ENCODE data around the gene HIGD1C.
"Not testable (repeated sequence)": the region's sequence is repeated elsewhere in the genome, so short reads cannot be mapped to it uniquely, and the experiment has no call there.

The HIGD1C gene

DNA sequence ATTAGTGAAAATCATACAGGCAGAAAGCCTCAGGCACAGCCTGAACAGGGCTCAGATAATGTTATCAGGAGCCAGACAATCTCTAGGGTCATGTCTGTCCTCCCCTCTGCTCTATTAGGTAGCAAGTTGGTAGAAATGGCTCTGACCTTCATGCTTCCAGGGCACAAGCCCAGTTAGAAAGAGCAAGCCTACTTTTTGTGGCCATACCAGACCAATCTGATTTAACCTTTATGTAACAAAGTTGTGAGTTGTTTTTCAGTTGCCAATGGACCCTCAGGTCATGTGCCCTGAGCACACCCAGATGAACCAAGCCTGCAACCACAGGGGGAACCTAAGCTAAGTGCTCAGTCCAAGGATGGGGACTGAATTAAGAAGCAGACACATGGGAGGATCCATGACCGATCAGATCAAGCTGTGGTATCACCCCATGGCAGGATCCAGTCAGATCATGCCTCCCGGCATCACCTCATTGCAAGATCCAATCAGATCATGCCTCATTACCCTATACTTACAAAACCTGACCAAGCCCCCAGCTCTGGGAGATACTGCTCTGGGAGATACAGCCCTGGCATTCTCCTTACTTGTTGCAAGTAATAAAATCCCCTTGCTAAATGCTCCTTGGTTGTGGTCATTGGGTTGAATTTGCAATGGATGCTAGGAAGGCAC lies 18.8 kb upstream of the HIGD1C start:
- no peak for DNase-seq (ENCODE audit: low read depth in 2 of 2)

DNA sequence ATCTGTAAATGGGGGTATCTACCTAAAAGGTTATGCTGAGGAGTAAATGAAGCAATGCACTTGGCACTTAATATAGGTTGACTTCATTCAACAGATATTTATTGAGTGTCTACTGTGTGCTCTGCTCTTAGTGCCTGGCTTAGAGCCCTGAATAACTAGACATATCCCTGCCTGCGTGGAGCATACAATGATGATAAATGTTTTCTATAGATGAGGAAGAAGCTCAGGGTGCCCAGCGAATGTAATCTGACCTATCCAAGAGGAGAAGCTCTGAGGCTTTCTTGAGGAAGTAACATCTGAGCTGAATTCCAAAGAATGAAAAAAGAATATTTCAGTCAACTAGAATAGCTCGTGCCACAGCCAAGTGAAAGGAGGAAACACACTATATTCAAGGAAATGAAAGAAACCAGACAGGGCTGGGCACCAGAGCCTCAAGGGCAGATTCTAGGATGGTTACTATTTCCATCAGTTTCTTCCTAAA lies 17.9 kb upstream of the HIGD1C start:
- DNase-seq (ENCODE audit: low read depth in 2 of 2): no peak

DNA sequence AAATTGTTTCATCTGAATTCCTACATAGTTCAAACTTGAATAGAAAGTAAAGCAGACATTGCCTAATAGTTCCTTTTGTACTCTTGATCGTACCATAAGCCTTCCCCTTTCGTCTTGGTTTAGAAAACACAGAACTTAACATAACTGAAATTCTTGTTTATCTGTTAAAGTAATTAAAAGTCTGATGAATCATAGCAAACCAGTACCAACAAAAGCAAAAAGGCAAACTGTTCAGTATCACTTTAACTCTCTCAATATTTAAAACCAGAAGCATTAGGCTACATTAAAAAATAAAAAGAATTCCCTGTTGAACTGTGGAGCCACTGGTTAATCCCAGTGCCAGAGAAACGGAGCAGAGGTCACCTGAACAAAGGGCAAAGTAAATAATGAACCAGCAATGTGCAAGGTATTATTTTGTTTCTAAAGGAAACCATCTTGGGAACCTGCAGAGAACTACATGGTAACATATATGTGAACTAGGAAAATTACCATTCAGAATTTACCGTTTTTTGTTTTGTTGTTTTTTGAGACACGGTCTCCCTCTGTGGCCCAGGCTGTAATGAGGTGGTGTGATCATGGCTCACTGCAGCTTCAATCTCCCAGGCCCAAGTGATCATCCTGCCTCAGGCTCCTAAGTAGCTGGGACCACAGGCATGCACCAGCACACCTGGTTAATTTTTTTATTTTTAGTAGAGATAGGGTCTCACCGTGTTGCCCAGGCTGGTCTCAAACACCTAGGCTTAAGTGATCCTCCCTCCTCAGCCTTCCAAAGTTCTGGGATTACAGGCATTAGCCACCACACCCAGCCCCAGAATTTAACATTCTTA lies 17.1 kb upstream of the HIGD1C start:
- no peak for DNase-seq (ENCODE audit: low read depth in 2 of 2)

DNA sequence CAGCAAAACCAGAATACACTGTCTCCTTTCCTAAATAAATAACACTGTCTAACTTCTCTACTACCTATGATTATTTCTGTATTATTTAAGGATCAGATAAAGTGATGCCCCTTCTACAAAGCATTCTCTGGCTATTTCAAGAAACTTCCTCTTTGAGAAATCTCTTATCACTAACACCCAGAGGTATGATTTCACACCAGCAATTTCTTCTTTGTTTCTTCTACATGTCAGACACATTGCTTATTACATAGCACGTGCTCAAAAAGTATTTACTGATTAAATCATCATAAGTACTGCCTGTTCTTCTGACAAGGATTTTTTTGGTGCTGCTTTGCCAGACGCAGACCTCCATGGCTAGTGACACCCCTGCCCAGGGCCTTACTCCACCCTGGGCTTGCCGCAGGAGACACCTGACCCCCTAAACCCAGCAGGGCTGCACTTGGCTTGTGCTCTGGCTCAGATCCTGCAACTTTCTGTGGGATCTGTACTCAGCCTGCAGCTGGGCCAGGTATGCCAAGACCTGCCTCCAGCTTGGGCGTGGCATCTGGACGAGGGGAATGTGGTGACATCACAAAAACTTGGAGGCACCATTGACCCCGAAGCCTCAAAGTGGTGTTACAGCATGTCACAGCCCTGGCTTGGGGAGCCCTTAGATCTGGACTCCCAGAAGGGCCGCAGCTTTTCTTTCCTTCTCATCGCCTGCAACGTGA lies 15.4 kb upstream of the HIGD1C start:
- DNase-seq (ENCODE audit: low read depth in 2 of 2): no peak

DNA sequence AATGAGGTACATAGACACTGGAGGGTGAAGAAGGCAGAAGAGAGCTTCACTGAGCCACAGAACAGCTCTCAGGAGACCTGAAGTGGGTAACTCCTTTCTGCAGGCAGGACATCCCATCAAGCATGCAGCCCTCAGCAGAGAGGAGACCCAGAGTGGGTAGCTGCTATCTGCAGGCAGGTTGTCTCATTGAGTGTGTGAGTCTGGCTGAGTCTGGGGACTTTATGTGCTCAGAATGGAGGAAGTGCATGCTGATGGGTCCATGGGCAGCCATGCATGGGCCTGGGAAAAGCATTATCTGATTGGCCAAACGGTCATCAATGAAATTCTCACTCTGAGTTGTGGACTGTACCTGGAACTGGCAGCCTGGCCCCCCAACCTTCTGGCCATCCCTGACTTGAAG lies 14.7 kb upstream of the HIGD1C start:
- no peak for DNase-seq (ENCODE audit: low read depth in 2 of 2)

DNA sequence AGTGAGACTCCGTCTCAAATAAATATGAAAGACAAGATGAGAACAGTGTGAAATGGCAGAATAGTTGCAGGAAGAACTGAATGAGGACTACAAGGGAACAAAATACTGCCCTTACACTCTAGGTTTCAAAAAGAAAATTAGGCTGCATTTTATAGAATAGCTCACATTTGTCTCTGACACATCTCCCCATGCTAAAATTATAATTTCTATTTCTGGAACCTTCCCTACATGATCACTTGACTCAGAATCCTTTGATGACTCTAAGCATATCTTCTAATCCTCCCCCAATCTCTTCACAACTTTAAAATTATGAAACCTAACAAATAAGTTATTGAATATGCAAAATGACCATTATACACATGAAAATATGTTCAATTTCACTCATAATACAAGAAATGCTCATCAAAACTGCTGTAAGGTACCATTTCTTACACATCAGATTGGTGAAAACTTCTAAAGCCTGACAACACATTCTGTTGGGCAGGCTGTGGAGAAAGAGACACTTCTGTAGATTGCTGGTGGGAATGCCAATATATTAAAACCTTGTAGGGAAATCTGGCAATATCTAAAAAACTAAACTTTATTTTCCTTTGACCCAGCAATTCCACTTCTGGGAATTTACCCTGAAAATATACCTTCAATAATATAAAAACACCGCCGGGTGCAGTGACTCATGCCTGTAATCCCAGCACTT lies 4.3 kb upstream of the HIGD1C start:
- no peak for DNase-seq (ENCODE audit: low read depth in 2 of 2)

DNA sequence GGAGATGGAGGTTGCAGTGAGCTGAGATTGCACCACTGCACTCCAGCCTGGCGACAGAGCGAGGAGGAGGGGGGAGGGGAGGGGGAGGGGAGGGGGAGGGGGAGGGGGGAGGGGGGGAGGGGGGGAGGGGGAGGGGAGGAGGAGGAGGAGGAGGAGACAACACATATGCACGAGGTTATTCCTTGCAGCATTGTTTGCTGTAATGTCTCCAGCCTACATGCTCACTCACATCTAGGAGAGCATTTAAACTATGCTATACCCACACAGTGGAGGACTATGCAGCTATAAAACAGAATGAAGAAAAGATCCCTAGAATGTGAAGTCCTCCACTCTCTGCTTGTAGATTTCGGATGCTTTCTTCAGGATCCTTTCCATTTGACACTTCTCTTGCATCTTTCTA lies 3.5 kb upstream of the HIGD1C start:
- DNase-seq (ENCODE audit: low read depth in 2 of 2): no peak

DNA sequence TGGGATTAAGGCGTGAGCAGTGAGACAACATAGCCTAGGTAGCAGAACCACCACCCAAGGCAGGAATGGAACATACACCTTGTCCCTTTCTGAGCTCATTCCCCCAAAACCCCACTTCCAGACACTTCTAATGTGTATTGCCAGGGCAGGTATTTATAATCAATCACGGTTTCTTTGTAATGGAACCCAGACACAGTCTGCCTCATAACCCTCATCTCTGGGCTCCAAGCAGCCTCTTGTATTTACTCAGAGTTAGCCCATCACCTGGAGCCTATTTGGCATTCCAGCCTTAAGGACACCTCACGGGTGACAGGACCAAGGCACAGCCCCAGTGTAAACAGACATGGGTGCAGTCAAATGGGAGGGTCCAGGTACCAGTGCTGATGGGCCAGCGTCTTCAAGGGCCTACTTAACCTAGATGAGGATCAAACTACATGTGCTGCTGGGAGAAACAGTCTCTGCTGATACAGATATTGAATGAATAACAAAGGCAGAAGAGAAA lies 2.5 kb upstream of the HIGD1C start:
- DNase-seq (ENCODE audit: low read depth in 2 of 2): no peak

DNA sequence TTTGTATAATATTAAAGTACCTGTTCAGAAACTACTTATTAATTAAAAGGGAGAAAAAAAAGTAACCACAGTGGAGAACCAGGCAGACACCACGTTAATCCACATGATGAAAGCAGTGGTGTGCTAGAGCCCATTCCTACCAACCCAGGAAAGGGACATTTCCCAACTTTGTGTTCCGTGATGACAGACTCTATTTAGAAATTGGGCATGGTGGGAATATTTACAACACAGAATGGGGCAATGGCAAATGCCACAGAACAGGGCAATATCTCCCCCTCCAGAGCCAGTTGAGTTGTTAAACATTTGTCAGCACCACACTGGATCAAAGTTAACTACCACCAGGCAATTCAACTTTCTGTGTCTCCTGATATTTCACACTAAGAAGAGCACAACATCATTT lies 1.2 kb upstream of the HIGD1C start:
- no peak for DNase-seq (ENCODE audit: low read depth in 2 of 2)

DNA sequence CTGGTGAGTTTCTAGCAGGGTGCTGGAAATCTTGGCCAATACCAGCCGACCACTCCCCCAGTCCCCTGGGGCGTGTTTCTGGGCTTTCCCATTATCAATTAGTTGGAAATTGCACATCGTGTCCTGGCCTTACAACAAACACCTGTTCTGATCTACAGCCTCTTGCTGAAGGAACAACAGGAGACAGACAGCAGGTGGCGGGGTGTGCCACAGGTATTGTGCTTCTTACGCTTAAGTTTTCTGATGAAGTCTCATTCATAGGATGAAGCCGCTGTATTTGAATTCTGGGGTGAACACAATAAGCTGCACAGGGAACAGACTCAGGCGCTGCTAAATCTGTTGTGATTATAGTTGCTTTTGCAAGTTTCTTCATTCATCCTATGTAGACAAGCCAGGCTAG lies 703 bp downstream of the HIGD1C start:
- DNase-seq (ENCODE audit: low read depth in 2 of 2): no peak

DNA sequence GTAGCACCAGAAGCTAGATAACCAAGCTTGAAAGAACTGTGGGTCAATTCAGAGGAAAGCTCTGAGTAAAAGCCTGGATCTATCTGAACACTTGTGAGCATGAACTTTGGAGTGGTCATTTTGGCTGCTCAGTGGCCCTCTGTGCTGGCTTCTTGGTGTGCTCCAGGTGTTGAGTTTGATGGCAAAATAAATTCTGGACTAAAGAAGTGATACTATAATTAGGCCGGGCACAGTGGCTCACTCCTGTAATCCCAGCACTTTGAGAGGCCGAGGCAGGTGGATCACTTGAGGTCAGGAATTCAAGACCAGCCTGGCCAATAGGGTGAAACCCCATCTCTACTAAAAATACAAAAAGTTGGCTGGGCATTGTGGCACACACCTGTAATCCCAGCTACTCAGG lies 2.4 kb downstream of the HIGD1C start:
- DNase-seq (ENCODE audit: low read depth in 2 of 2): not testable (repeated sequence)

DNA sequence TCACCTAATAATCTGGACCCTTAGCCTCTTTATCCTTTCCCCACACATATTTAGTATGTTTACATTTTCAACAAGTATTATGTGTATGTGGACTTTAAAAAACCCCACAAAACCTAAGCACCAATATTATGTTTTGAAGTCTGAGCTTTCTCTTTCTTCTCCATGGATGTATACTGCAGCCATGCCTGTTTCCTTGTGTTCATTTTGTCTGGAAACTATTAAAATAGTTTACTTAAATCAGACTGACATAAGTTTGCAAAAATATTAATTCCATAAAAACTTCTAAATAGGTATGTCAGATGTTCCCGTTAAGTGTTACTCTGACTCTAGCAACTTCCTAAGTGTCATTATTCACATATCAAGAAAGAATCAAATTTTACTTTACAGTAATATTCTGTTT lies 2.9 kb downstream of the HIGD1C start:
- DNase-seq (ENCODE audit: low read depth in 2 of 2): no peak

DNA sequence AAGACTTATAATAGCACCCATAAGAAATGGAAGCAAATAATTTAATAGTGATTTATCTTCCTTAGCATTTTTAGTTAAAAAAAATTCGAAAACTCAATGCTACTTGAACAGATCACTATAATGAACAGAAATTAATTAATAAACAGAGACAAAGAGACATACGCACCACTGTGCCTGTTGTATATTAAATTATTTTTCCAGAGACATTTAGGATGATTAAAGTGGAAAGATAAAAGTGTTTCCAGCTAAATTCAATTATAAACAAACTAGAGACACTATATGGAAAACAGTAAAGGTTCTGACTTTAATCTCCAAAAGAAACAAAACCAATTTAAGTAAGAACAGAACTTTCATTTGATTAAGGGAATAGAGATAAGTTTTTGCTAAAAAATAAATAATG lies 3.4 kb downstream of the HIGD1C start:
- DNase-seq (ENCODE audit: low read depth in 2 of 2): no peak

DNA sequence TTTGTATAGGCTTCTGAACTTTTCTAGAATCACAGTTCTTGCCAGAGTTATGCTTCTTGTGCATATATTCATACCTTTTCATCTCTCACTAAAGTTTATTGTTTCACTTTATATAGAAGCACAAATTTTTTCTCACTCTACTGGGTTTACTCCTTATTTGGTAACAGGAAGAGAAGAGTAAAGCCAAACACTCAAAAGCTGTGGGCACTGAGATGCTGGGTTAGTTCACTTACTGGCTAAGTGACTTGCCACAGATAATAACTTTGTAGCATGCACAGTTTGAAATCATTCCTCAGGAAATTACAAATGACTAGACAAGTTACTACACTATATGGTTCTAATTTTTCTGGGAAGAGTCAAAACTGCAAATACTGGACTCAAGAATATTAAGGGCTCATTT lies 7.8 kb downstream of the HIGD1C start:
- no peak for DNase-seq (ENCODE audit: low read depth in 2 of 2)

DNA sequence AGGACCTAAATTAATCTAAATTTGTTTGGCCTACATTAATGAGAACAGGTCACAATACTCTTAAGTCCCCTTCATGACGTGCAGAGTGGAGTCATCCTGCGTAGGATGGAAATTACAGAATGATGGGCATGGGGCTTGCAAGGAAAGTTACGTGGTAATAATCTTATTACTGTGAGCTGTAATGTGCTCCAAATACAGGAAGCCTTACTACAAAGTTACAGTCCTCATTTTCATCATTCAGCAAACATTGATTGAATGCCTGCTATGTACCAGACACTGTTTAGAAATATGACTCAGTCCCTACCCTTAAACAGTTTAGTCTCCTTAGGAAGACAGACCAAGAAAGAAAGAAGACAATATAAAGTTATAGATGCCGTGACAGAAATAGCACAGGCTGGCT lies 9.4 kb downstream of the HIGD1C start:
- no peak for DNase-seq (ENCODE audit: low read depth in 2 of 2)

DNA sequence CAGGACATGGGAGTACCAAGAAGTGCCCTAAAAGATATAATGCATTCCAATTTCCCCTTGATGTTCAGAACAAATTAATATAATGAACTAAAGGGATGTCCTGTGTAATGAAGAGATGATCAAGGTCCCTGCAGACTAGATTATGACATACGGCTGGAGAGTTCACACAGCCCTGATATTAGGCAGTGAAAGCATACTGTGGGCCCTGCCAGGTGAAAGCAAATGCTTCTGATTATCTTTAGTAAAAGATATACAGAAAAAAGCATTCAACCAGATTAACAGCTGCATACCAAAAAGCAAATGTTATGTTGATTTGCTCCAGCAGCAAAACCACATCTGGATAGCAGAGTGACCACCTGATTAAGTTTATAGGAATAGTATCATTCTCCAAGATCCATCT lies 12.1 kb downstream of the HIGD1C start:
- DNase-seq (ENCODE audit: low read depth in 2 of 2): no peak

DNA sequence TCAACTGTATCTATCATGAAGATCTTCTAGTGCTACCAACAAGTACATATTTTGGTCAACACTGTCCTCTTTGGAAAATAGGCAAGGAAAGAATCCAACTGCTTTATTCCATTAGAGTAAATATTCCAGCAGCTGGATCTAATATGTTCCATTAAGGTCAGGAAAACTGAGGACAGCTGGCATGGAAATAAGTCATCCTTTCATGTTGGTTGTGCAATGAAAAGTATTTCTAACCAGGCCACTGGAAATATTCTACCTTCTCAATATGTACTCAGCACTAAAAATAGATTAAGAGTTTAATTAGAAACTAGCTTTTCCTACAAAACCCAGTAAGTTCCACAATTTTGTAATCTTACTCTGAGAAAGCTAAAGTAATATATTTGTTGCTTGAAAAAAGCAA lies 19.6 kb downstream of the HIGD1C start:
- DNase-seq (ENCODE audit: low read depth in 2 of 2): no peak

DNA sequence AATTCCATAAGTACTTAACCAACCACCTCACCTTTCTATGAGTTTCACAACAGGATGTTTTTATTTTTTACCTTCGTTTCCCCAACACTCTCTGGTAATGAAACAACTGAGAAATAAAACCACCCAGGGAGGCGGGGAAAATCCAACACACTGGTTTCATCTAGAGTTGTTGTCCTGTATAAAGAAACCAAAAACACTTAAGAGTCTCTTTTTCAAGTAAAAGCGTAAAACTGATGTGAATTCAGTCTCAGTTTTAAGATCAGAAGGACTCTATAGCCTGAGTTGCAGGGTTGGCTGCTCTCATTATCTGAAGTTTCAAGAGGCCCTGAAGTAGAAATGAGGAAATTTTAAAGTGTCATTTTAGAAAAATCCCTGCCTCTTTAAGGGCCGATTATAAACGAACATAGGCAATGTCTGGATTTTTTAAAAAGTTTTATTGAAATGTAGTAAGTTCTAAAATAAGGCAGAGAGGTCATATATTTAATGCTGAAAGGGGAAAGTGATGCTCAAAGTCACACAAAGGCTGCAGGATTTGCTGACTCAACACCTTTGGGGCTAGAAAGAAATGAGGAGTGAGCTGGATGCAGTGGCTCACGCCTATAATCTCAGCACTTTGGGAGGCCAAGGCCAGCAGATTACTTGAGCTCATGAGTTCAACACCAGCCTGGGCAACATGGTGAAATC lies 27.2 kb downstream of the HIGD1C start:
- DNase-seq (ENCODE audit: low read depth in 2 of 2): peak in 1 of 2 donors; percentile 36

DNA sequence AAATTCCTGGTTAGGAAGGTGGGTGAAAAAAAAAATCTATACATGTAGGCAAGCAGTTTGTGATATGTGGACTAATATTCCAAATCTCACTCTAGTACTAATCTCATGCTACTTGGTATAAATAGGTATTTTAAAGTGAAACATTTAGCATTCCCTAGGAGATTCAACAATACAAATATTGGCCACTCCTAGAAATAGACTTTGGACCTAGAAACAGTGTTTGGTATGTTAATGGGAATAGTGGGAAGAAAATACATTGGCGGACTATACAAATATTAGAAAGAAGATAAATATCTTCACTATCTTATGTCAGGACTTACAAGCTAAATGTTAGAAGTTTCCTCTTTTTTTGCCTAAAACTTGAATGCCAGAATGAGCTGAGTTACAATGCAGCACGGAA lies 28.2 kb downstream of the HIGD1C start:
- no peak for DNase-seq (ENCODE audit: low read depth in 2 of 2)

DNA sequence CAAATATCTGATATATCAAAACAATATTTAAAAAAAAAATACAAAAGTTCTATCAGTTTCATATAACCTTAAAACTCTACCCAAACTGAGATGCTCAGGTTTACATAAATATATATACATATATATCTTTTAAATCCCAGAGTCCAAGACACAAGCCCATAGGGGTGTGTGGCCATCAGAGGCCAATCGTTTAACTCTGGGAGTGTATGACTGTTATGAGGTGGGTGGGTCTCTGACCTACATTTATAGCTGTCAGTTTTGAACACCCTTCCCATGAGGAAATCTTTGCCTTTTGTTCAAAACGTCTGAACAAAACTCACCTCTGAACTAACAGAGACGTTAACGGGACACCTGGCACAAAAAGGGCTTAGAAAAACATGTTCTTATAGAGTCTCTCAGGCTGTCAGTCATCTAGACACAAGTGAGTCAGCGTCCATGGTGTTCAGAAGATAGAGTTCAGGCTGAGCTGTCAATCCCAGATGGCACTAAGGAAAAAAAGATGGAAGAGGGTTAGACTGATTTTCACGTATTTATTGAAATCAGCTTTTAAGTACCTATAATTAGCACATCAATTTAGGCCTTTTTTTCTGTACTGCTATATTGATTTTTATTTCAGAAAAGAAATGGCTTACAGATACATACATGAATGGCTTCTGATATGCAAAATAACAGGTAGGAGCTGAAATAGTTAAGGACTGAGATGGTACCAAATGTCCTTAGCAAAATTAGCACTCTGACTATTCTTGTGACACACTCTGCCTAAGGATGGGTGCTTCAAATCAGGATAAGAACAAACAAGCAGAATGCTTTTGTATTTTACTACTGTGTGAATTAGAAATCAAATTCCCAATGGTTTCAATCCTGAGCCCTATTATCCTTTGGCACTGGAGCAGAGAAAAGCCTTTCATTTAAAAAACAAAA lies 29.2 kb downstream of the HIGD1C start:
- DNase-seq (ENCODE audit: low read depth in 2 of 2): no peak
